OCI-LY7 (cell line): Measurements from ENCODE around the gene VEGFA. TPM values are rescaled to one million over a fixed set of nuclear protein-coding genes. Genes with fewer than 3 reads are reported as not detected.

Experiments used
- BruUV-seq: library from RNA; stranded (reverse); fragments of 400-500 nt; replicated peaks from 2 replicates; lab custom pipeline; 2021; lab: Mats Ljungman, UMichigan
- CTCF ChIA-PET: fragments of 300-600 bp; sonication (Branson Sonifier 250); formaldehyde crosslinking; loops from one replicate; lab custom pipeline; 2022; ENCODE audit warnings: antibody characterized with exemption; ENCODE audit not compliant: unreplicated experiment; lab: Charles Lee
- POLR2A ChIA-PET: fragments of 300-600 bp; sonication (Branson Sonifier 250); formaldehyde crosslinking; loops from one replicate; lab custom pipeline; 2022; ENCODE audit warnings: antibody characterized with exemption; lab: Charles Lee
- DNase-seq: peaks from one replicate; pipeline ENCODE4 v3.0.0-alpha.2; 2015; ENCODE audit warnings: low spot score
- H2AFZ ChIP-seq: fragments of 200-600 bp; sonication (generic), shearing (Covaris generic); 2 replicates; pipeline ENCODE4 v1.6.1; 2014; ENCODE audit warnings: mild to moderate bottlenecking, antibody characterized with exemption, low read length, moderate library complexity
- H3K27ac ChIP-seq: fragments of 200-600 bp; sonication (generic); 2 replicates; pipeline ENCODE4 v1.5.1; 2014; ENCODE audit warnings: mixed run types, low read depth, mild to moderate bottlenecking, moderate library complexity, low read length, inconsistent platforms; ENCODE audit not compliant: poor library complexity, severe bottlenecking
- H3K36me3 ChIP-seq: fragments of 200-600 bp; sonication (generic); 2 replicates; pipeline ENCODE4 v1.6.1; 2014; ENCODE audit warnings: mild to moderate bottlenecking, antibody characterized with exemption, low read length, moderate library complexity, mixed read lengths; ENCODE audit not compliant: insufficient read depth
- H3K4me1 ChIP-seq: fragments of 200-600 bp; sonication (generic); 2 replicates; pipeline ENCODE4 v1.5.1; 2014; ENCODE audit warnings: mild to moderate bottlenecking, low read length; ENCODE audit not compliant: insufficient read depth, poor library complexity, severe bottlenecking
- H3K4me2 ChIP-seq: fragments of 200-600 bp; sonication (generic); 2 replicates; pipeline ENCODE4 v1.6.1; 2014; ENCODE audit warnings: mild to moderate bottlenecking, low read length
- H3K4me3 ChIP-seq: fragments of 200-600 bp; sonication (generic); 2 replicates; pipeline ENCODE4 v1.5.1; 2014; ENCODE audit warnings: mild to moderate bottlenecking, low read depth, low read length; ENCODE audit not compliant: poor library complexity, severe bottlenecking
- H3K79me2 ChIP-seq: fragments of 200-600 bp; sonication (generic); 2 replicates; pipeline ENCODE4 v1.6.1; 2016; ENCODE audit warnings: low read depth, mild to moderate bottlenecking, low read length, moderate library complexity, mixed read lengths; ENCODE audit not compliant: insufficient read depth
- H3K9me2 ChIP-seq: fragments of 200-600 bp; sonication (generic); 2 replicates; pipeline ENCODE4 v1.6.1; 2016; ENCODE audit warnings: mild to moderate bottlenecking, low read length, mixed read lengths; ENCODE audit not compliant: insufficient read depth
- H3K9me3 ChIP-seq: fragments of 200-600 bp; sonication (generic); 2 replicates; pipeline ENCODE4 v1.6.1; 2014; ENCODE audit warnings: mild to moderate bottlenecking, mixed run types, low read length, mixed read lengths
- H4K20me1 ChIP-seq: fragments of 200-600 bp; sonication (generic); 2 replicates; pipeline ENCODE4 v1.6.1; 2014; ENCODE audit warnings: mild to moderate bottlenecking, antibody characterized with exemption, low read length, moderate library complexity, mixed read lengths; ENCODE audit not compliant: insufficient read depth
- EZH2phosphoT487 ChIP-seq: fragments of 200-600 bp; sonication (generic); IDR thresholded peaks from 2 replicates; pipeline ENCODE4 v1.6.1; 2018; ENCODE audit warnings: low read depth, borderline replicate concordance, mild to moderate bottlenecking, mixed run types, antibody characterized with exemption, low read length, moderate library complexity, mixed read lengths
- intact Hi-C: fragments of 100-400 bp; cut with micrococcal nuclease; formaldehyde crosslinking; loops from one replicate; pipeline ENCODE4 v1.10.0; 2022; ENCODE audit not compliant: unreplicated experiment
- total RNA-seq, 2 experiments: library from RNA; depleted of rRNA in 1 of 2; stranded (reverse); fragments of >200 nt in 1 of 2; shearing (Covaris generic) in 1 of 2; gene quantifications; 2 replicates each; pipeline ENCODE4 v1.2.3, GENCODE V29; 2014 to 2022
- TF ChIP-seq, protein P1 (sequence below): fragments of 200-600 bp; sonication (generic); conservative IDR thresholded peaks from 2 replicates; pipeline ENCODE4 v1.5.1; 2014; ENCODE audit warnings: mild to moderate bottlenecking, antibody characterized with exemption, low read length, moderate library complexity, mixed read lengths

The VEGFA gene
- total RNA-seq, 2 experiments from 2014 or later = 59.7 to 88.5 TPM

DNA sequence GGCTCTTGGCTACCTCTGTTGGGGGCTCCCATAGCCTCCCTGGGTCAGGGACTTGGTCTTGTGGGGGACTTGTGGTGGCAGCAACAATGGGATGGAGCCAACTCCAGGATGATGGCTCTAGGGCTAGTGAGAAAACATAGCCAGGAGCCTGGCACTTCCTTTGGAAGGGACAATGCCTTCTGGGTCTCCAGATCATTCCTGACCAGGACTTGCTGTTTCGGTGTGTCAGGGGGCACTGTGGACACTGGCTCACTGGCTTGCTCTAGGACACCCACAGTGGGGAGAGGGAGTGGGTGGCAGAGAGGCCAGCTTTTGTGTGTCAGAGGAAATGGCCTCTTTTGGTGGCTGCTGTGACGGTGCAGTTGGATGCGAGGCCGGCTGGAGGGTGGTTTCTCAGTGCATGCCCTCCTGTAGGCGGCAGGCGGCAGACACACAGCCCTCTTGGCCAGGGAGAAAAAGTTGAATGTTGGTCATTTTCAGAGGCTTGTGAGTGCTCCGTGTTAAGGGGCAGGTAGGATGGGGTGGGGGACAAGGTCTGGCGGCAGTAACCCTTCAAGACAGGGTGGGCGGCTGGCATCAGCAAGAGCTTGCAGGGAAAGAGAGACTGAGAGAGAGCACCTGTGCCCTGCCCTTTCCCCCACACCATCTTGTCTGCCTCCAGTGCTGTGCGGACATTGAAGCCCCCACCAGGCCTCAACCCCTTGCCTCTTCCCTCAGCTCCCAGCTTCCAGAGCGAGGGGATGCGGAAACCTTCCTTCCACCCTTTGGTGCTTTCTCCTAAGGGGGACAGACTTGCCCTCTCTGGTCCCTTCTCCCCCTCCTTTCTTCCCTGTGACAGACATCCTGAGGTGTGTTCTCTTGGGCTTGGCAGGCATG lies 9.2 kb downstream of the VEGFA start:
- DNase-seq = no peak
- no peak for TF ChIP-seq EZH2phosphoT487
- TF ChIP-seq, protein P1, sequence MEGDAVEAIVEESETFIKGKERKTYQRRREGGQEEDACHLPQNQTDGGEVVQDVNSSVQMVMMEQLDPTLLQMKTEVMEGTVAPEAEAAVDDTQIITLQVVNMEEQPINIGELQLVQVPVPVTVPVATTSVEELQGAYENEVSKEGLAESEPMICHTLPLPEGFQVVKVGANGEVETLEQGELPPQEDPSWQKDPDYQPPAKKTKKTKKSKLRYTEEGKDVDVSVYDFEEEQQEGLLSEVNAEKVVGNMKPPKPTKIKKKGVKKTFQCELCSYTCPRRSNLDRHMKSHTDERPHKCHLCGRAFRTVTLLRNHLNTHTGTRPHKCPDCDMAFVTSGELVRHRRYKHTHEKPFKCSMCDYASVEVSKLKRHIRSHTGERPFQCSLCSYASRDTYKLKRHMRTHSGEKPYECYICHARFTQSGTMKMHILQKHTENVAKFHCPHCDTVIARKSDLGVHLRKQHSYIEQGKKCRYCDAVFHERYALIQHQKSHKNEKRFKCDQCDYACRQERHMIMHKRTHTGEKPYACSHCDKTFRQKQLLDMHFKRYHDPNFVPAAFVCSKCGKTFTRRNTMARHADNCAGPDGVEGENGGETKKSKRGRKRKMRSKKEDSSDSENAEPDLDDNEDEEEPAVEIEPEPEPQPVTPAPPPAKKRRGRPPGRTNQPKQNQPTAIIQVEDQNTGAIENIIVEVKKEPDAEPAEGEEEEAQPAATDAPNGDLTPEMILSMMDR = no peak
- H3K36me3 ChIP-seq = peaks cover 68% of the 10 kb centered on the region
- no peaks in the 10 kb centered on the region for H4K20me1 ChIP-seq
- H3K4me2 ChIP-seq = no peak overlapping the region
- intact Hi-C loops = loop anchor here (10.0 kb wide), 1 partner anchor 446 kb away; the partner anchor contains the start of gene SLC29A1
- peaks cover 22% of the 10 kb centered on the region for H3K4me1 ChIP-seq
- ChIA-PET POLR2A (no interaction called here), CTCF (no interaction called here)
- H3K9me2 ChIP-seq = no peaks in the 10 kb centered on the region
- no peaks in the 10 kb centered on the region for H3K9me3 ChIP-seq
- BruUV-seq = no TSS peak
- no peak overlapping the region for H2AFZ ChIP-seq
- H3K27ac ChIP-seq = no peak overlapping the region
- no peaks in the 10 kb centered on the region for H3K79me2 ChIP-seq
- H3K4me3 ChIP-seq = no peak overlapping the region

DNA sequence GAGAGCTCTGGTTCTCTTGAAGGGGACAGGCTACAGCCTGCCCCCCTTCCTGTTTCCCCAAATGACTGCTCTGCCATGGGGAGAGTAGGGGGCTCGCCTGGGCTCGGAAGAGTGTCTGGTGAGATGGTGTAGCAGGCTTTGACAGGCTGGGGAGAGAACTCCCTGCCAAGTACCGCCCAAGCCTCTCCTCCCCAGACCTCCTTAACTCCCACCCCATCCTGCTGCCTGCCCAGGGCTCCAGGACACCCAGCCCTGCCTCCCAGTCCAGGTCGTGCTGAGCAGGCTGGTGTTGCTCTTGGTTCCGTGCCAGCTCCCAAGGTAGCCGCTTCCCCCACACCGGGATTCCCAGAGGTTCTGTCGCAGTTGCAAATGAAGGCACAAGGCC lies 9.8 kb downstream of the VEGFA start:
- Histone ChIP-seq H2AFZ (no peak overlapping the region), H3K36me3 (peaks cover 73% of the 10 kb centered on the region), H3K27ac (no peak overlapping the region), H3K4me2 (no peak overlapping the region), H3K9me2 (no peaks in the 10 kb centered on the region), H3K79me2 (no peaks in the 10 kb centered on the region), H3K9me3 (no peaks in the 10 kb centered on the region), H4K20me1 (no peaks in the 10 kb centered on the region), H3K4me1 (peaks cover 15% of the 10 kb centered on the region), H3K4me3 (no peak overlapping the region)
- TF ChIP-seq EZH2phosphoT487 = no peak
- TF ChIP-seq, protein P1 = no peak
- BruUV-seq = no TSS peak
- CTCF ChIA-PET = no interaction called here
- POLR2A ChIA-PET = no interaction called here
- no peak for DNase-seq
- intact Hi-C loops = loop anchor here (10.0 kb wide), 1 partner anchor 445 kb away; the partner anchor contains the start of gene SLC29A1

DNA sequence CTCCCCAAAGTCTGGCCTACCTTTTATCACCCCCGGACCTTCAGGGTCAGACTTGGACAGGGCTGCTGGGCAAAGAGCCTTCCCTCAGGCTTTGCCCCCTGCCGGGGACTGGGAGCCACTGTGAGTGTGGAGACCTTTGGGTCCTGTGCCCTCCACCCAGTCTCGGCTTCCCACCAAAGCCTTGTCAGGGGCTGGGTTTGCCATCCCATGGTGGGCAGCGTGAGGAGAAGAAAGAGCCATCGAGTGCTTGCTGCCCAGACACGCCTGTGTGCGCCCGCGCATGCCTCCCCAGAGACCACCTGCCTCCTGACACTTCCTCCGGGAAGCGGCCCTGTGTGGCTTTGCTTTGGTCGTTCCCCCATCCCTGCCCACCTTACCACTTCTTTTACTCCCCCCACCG lies 10.3 kb downstream of the VEGFA start:
- intact Hi-C loops = no loop called here
- POLR2A ChIA-PET = no interaction called here
- Histone ChIP-seq H3K9me2 (no peaks in the 10 kb centered on the region), H2AFZ (no peak overlapping the region), H3K4me3 (no peak overlapping the region), H3K4me1 (peaks cover 12% of the 10 kb centered on the region), H3K36me3 (peaks cover 77% of the 10 kb centered on the region), H3K4me2 (no peak overlapping the region), H3K27ac (no peak overlapping the region), H3K79me2 (no peaks in the 10 kb centered on the region), H3K9me3 (no peaks in the 10 kb centered on the region), H4K20me1 (no peaks in the 10 kb centered on the region)
- BruUV-seq = no TSS peak
- CTCF ChIA-PET = no interaction called here
- DNase-seq = no peak
- TF ChIP-seq, protein P1 = no peak
- TF ChIP-seq EZH2phosphoT487 = no peak
